IPS-20b (cell line): ENCODE results near the gene LCN6.
"Not testable (repeated sequence)": the region's sequence is repeated elsewhere in the genome, so short reads cannot be mapped to it uniquely, and the experiment has no call there.

Experiments used
- H3K27ac ChIP-seq: one replicate; pipeline ENCODE4 v1.5.1; 2013; ENCODE audit warnings: low read length
- H3K27me3 ChIP-seq: 2 replicates; pipeline ENCODE4 v1.6.1; 2013; ENCODE audit warnings: mild to moderate bottlenecking, low read length, inconsistent platforms; ENCODE audit not compliant: insufficient read depth
- H3K36me3 ChIP-seq: 2 replicates; pipeline ENCODE4 v1.6.1; 2013; ENCODE audit warnings: low read depth, mild to moderate bottlenecking, inconsistent platforms, low read length, moderate library complexity; ENCODE audit not compliant: insufficient read depth
- H3K4me1 ChIP-seq: 2 replicates; pipeline ENCODE4 v1.6.1; 2013; ENCODE audit warnings: mild to moderate bottlenecking, control low read depth, inconsistent platforms, low read length, moderate library complexity; ENCODE audit not compliant: insufficient read depth
- H3K4me3 ChIP-seq: 2 replicates; pipeline ENCODE4 v1.5.1; 2013; ENCODE audit warnings: mild to moderate bottlenecking, low read length, inconsistent platforms
- H3K9ac ChIP-seq: 2 replicates; pipeline ENCODE4 v1.6.1; 2013; ENCODE audit warnings: low read depth, mild to moderate bottlenecking, inconsistent platforms, low read length, moderate library complexity
- H3K9me3 ChIP-seq: 2 replicates; pipeline ENCODE4 v1.6.1; 2013; ENCODE audit warnings: mild to moderate bottlenecking, low read depth, low read length, inconsistent platforms; ENCODE audit not compliant: insufficient read depth

Gene LCN6

GRCh38 chr9:136707011-136707410 lies 41.3 kb downstream of the LCN6 start:
- Histone ChIP-seq H3K27me3 (peaks cover 17% of the 10 kb centered on the region; the same call in 1 of the 2 replicates), H3K4me1 (no peaks in the 10 kb centered on the region), H3K4me3 (no peak overlapping the region), H3K36me3 (no peaks in the 10 kb centered on the region), H3K27ac (no peak overlapping the region), H3K9ac (no peak overlapping the region), H3K9me3 (no peaks in the 10 kb centered on the region)

GRCh38 chr9:136705564-136705963 lies 42.8 kb downstream of the LCN6 start:
- H3K4me1 ChIP-seq = no peaks in the 10 kb centered on the region
- H3K4me3 ChIP-seq = no peak overlapping the region

GRCh38 chr9:136704741-136705140 lies 43.6 kb downstream of the LCN6 start:
- not testable (repeated sequence) for H3K4me1 ChIP-seq, H3K4me3 ChIP-seq, H3K9ac ChIP-seq, H3K27ac ChIP-seq, H3K9me3 ChIP-seq, H3K36me3 ChIP-seq
- peaks cover 10% of the 10 kb centered on the region for H3K27me3 ChIP-seq

More at GRCh38 chr9:136705564-136705963, 42.8 kb downstream of the LCN6 start:
- H3K9ac ChIP-seq = no peak overlapping the region
- no peak overlapping the region for H3K27ac ChIP-seq
- H3K9me3 ChIP-seq = no peaks in the 10 kb centered on the region
- no peaks in the 10 kb centered on the region for H3K36me3 ChIP-seq
- H3K27me3 ChIP-seq = peaks cover 14% of the 10 kb centered on the region

GRCh38 chr9:136703276-136703860 lies 45.0 kb downstream of the LCN6 start:
- no peak overlapping the region for H3K4me3 ChIP-seq
- no peaks in the 10 kb centered on the region for H3K9me3 ChIP-seq
- H3K27me3 ChIP-seq = peaks cover 10% of the 10 kb centered on the region
- H3K4me1 ChIP-seq = no peaks in the 10 kb centered on the region
- H3K36me3 ChIP-seq = no peaks in the 10 kb centered on the region
- no peak overlapping the region for H3K27ac ChIP-seq
- H3K9ac ChIP-seq = no peak overlapping the region

GRCh38 chr9:136701668-136702053 lies 46.7 kb downstream of the LCN6 start:
- no peak overlapping the region for H3K9ac ChIP-seq
- peaks cover 10% of the 10 kb centered on the region for H3K27me3 ChIP-seq
- H3K27ac ChIP-seq = no peak overlapping the region
- H3K9me3 ChIP-seq = no peaks in the 10 kb centered on the region
- no peak overlapping the region for H3K4me3 ChIP-seq
- no peaks in the 10 kb centered on the region for H3K36me3 ChIP-seq
- no peaks in the 10 kb centered on the region for H3K4me1 ChIP-seq

GRCh38 chr9:136700959-136701667 lies 47.2 kb downstream of the LCN6 start:
- Histone ChIP-seq H3K9ac (no peak overlapping the region), H3K4me3 (no peak overlapping the region), H3K27ac (no peak overlapping the region)

GRCh38 chr9:136700304-136700703 lies 48.0 kb downstream of the LCN6 start:
- Histone ChIP-seq H3K9me3 (no peaks in the 10 kb centered on the region), H3K27me3 (peaks cover 10% of the 10 kb centered on the region), H3K4me3 (no peak overlapping the region), H3K27ac (no peak overlapping the region), H3K36me3 (no peaks in the 10 kb centered on the region), H3K4me1 (no peaks in the 10 kb centered on the region), H3K9ac (no peak overlapping the region)

More at GRCh38 chr9:136700959-136701667, 47.2 kb downstream of the LCN6 start:
- H3K36me3 ChIP-seq = no peaks in the 10 kb centered on the region
- H3K4me1 ChIP-seq = no peaks in the 10 kb centered on the region
- H3K27me3 ChIP-seq = peaks cover 10% of the 10 kb centered on the region
- H3K9me3 ChIP-seq = no peaks in the 10 kb centered on the region

GRCh38 chr9:136698635-136699246 lies 49.6 kb downstream of the LCN6 start:
- no peaks in the 10 kb centered on the region for H3K36me3 ChIP-seq
- H3K27me3 ChIP-seq = peaks cover 10% of the 10 kb centered on the region
- H3K4me3 ChIP-seq = no peak overlapping the region
- no peak overlapping the region for H3K27ac ChIP-seq
- H3K9me3 ChIP-seq = no peaks in the 10 kb centered on the region
- no peak overlapping the region for H3K9ac ChIP-seq
- no peaks in the 10 kb centered on the region for H3K4me1 ChIP-seq

- Histone ChIP-seq H3K4me3 (no peak overlapping the region), H3K27ac (no peak overlapping the region), H3K9ac (no peak overlapping the region), H3K4me1 (no peaks in the 10 kb centered on the region), H3K36me3 (no peaks in the 10 kb centered on the region), H3K27me3 (peaks cover 10% of the 10 kb centered on the region), H3K9me3 (no peaks in the 10 kb centered on the region)
Measured at GRCh38 chr9:136697821-136698526, 50.4 kb downstream of the LCN6 start.

GRCh38 chr9:136697146-136697820 lies 51.0 kb downstream of the LCN6 start:
- H3K36me3 ChIP-seq = no peaks in the 10 kb centered on the region
- peaks cover 10% of the 10 kb centered on the region for H3K27me3 ChIP-seq
- H3K27ac ChIP-seq = no peak overlapping the region
- no peak overlapping the region for H3K4me3 ChIP-seq
- H3K9ac ChIP-seq = no peak overlapping the region
- H3K4me1 ChIP-seq = no peaks in the 10 kb centered on the region
- no peaks in the 10 kb centered on the region for H3K9me3 ChIP-seq

- Histone ChIP-seq H3K4me1 (peaks cover 2% of the 10 kb centered on the region; the same call in 1 of the 2 replicates), H3K36me3 (no peaks in the 10 kb centered on the region), H3K27me3 (peaks cover 7% of the 10 kb centered on the region), H3K4me3 (no peak overlapping the region), H3K9ac (no peak overlapping the region), H3K27ac (no peak overlapping the region), H3K9me3 (no peaks in the 10 kb centered on the region)
Measured at GRCh38 chr9:136696502-136696901, 51.8 kb downstream of the LCN6 start.
